PC-3 (cell line): ENCODE data around the gene STPG3. TPM values are rescaled to one million over a fixed set of nuclear protein-coding genes. Genes with fewer than 3 reads are reported as not detected.
A peak's percentile ranks its signal among the peaks of the same experiment; 100 is the strongest.

ENCODE experiments used
- ATAC-seq: fragments of 200-7000 bp; cut with Tn5 transposase; 2 replicates; pipeline ENCODE4 v1.9.1; 2020; ENCODE audit warnings: mild to moderate bottlenecking, moderate library complexity
- BruUV-seq: library from RNA; stranded (reverse); fragments of 400-500 nt; replicated peaks from 2 replicates; lab custom pipeline; 2021; lab: Mats Ljungman, UMichigan
- CTCF ChIA-PET: fragments of 300-600 bp; sonication (Branson Sonifier 250); formaldehyde crosslinking; loops from one replicate; lab custom pipeline; 2022; ENCODE audit warnings: antibody characterized with exemption; lab: Charles Lee
- POLR2A ChIA-PET: fragments of 300-600 bp; sonication (Branson Sonifier 250); formaldehyde crosslinking; loops from one replicate; lab custom pipeline; 2022; ENCODE audit warnings: antibody characterized with exemption; ENCODE audit not compliant: unreplicated experiment; lab: Charles Lee
- DNase-seq: peaks from one replicate; pipeline ENCODE4 v3.0.0-alpha.2; 2015
- H2AFZ ChIP-seq: fragments of 300-600 bp; sonication (generic); 2 replicates; pipeline ENCODE4 v1.6.0; 2016; ENCODE audit warnings: antibody characterized with exemption, low read length
- H3F3A ChIP-seq: fragments of 300-600 bp; sonication (generic); one replicate; pipeline ENCODE4 v1.6.0; 2017; ENCODE audit warnings: antibody characterized with exemption, low read length, control low read depth, mild to moderate bottlenecking; ENCODE audit not compliant: unreplicated experiment
- H3K27ac ChIP-seq: fragments of 300-600 bp; sonication (generic); 2 replicates; pipeline ENCODE4 v1.5.1; 2016; ENCODE audit warnings: mild to moderate bottlenecking, low read length
- H3K27me3 ChIP-seq: fragments of 300-600 bp; sonication (generic); 2 replicates; pipeline ENCODE4 v1.6.1; 2016; ENCODE audit warnings: low read length, mixed read lengths
- H3K36me3 ChIP-seq: fragments of 300-600 bp; sonication (generic); 2 replicates; pipeline ENCODE4 v1.6.1; 2016; ENCODE audit warnings: low read depth, mixed run types, low read length, mixed read lengths
- H3K4me1 ChIP-seq: fragments of 300-600 bp; sonication (generic); 2 replicates; pipeline ENCODE4 v1.5.1; 2016; ENCODE audit warnings: low read length; ENCODE audit not compliant: insufficient read depth
- H3K4me2 ChIP-seq: fragments of 300-600 bp; sonication (generic); 2 replicates; pipeline ENCODE4 v1.6.0; 2016; ENCODE audit warnings: low read length
- H3K4me3 ChIP-seq: fragments of 300-600 bp; sonication (generic); 2 replicates; pipeline ENCODE4 v1.5.1; 2016; ENCODE audit warnings: mild to moderate bottlenecking, low read length, mixed read lengths
- H3K79me2 ChIP-seq: fragments of 300-600 bp; sonication (generic); 2 replicates; pipeline ENCODE4 v1.6.1; 2017; ENCODE audit warnings: low read length, mixed read lengths
- H3K9ac ChIP-seq: fragments of 300-600 bp; sonication (generic); 2 replicates; pipeline ENCODE4 v1.6.0; 2016; ENCODE audit warnings: mild to moderate bottlenecking, low read length
- H3K9me2 ChIP-seq: fragments of 300-600 bp; sonication (generic); replicated peaks from 2 replicates; pipeline ENCODE4 v1.6.1; 2016; ENCODE audit warnings: mixed run types, low read length, mixed read lengths
- H3K9me3 ChIP-seq: fragments of 300-600 bp; sonication (generic); 2 replicates; pipeline ENCODE4 v1.6.1; 2016; ENCODE audit warnings: low read length, mixed read lengths
- H4K20me1 ChIP-seq: fragments of 300-600 bp; sonication (generic); 2 replicates; pipeline ENCODE4 v1.6.1; 2016; ENCODE audit warnings: low read length, mixed read lengths
- EZH2 ChIP-seq: fragments of 300-600 bp; sonication (generic); IDR thresholded peaks from one replicate; pipeline ENCODE4 v1.6.1; 2017; ENCODE audit warnings: antibody characterized with exemption, mild to moderate bottlenecking, low read length; ENCODE audit not compliant: unreplicated experiment
- EZH2phosphoT487 ChIP-seq: fragments of 300-600 bp; sonication (generic); IDR thresholded peaks from 2 replicates; pipeline ENCODE4 v1.6.1; 2018; ENCODE audit warnings: mild to moderate bottlenecking, antibody characterized with exemption, low read length, borderline replicate concordance
- intact Hi-C: fragments of 100-400 bp; cut with micrococcal nuclease; formaldehyde crosslinking; loops from 2 replicates; pipeline ENCODE4 v1.9.0; 2023
- total RNA-seq: library from RNA; depleted of rRNA; stranded (reverse); fragments of >200 nt; gene quantifications from 2 replicates; pipeline ENCODE4 v1.2.3, GENCODE V29; 2014
- TF ChIP-seq, protein P1 (sequence below): fragments of 300-600 bp; sonication (generic); conservative IDR thresholded peaks from 2 replicates; pipeline ENCODE4 v1.5.1; 2017; ENCODE audit warnings: antibody characterized with exemption, low read depth, mild to moderate bottlenecking, low read length

Gene STPG3
- total RNA-seq, 1 experiment from 2014 or later, result not detected

DNA sequence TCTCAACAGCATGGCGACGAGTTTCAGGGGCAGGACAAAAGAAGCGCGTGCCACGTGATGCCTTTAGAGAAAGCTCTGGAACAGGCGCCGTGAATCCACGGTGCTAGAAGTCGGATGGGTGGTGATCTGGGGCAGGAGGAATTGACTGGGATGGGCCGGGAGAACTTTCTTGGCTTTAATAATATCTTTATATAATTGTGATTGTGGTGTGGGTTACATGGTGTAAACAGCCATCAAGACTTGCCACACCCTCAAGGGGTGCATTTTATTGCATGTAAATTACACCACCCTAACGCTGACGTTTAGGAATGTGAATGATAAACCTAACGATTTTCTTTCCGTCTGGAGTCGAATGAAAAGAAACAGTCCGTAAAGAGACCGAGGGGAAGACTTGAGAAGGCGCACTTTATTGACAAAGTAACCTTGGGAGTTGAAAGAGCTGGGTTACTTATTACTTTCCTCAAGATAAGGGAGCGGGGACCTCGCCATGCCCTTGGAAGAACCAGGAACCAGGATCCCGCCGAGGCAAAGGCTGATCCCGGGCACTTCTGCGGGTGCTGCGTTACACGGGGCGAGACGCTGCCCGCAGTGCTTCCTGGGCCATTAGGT, 42.5 kb downstream of the STPG3 start:
- POLR2A ChIA-PET, result interaction anchor here (0.6 kb wide), 1 partner anchor 50 kb away, joined by 3 read pairs; no protein-coding TSS in a partner anchor
- peak overlapping the region; percentile 89 for H2AFZ ChIP-seq
- H3K4me1 ChIP-seq, result peaks cover 7% of the 10 kb centered on the region; the same call in 1 of the 2 replicates
- ATAC-seq (peak; percentile 34), DNase-seq (peak; percentile 5)
- H3K4me3 ChIP-seq, result peak overlapping the region; percentile 55
- no peaks in the 10 kb centered on the region for H3F3A ChIP-seq
- no peaks in the 10 kb centered on the region for H3K36me3 ChIP-seq
- no peak overlapping the region for H3K27ac ChIP-seq
- CTCF ChIA-PET, result interaction anchor here (0.6 kb wide), 3 partner anchors 23 to 164 kb away, joined by 3 to 4 read pairs (median 3); partner anchors contain the start of genes EXD3 and NOXA1
- H3K4me2 ChIP-seq, result peak overlapping the region; percentile 77
- BruUV-seq, result TSS peak; percentile 37
- H3K9me2 ChIP-seq, result no peaks in the 10 kb centered on the region
- H4K20me1 ChIP-seq, result no peaks in the 10 kb centered on the region
- no peak overlapping the region; the same call in 1 of the 2 replicates for H3K9ac ChIP-seq
- no peaks in the 10 kb centered on the region for H3K27me3 ChIP-seq
- H3K9me3 ChIP-seq, result no peaks in the 10 kb centered on the region
- TF ChIP-seq, protein P1, sequence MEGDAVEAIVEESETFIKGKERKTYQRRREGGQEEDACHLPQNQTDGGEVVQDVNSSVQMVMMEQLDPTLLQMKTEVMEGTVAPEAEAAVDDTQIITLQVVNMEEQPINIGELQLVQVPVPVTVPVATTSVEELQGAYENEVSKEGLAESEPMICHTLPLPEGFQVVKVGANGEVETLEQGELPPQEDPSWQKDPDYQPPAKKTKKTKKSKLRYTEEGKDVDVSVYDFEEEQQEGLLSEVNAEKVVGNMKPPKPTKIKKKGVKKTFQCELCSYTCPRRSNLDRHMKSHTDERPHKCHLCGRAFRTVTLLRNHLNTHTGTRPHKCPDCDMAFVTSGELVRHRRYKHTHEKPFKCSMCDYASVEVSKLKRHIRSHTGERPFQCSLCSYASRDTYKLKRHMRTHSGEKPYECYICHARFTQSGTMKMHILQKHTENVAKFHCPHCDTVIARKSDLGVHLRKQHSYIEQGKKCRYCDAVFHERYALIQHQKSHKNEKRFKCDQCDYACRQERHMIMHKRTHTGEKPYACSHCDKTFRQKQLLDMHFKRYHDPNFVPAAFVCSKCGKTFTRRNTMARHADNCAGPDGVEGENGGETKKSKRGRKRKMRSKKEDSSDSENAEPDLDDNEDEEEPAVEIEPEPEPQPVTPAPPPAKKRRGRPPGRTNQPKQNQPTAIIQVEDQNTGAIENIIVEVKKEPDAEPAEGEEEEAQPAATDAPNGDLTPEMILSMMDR, result no peak
- TF ChIP-seq EZH2phosphoT487, result no peak
- no peak for TF ChIP-seq EZH2
- intact Hi-C loops, result no loop called here
- H3K79me2 ChIP-seq, result no peaks in the 10 kb centered on the region

DNA sequence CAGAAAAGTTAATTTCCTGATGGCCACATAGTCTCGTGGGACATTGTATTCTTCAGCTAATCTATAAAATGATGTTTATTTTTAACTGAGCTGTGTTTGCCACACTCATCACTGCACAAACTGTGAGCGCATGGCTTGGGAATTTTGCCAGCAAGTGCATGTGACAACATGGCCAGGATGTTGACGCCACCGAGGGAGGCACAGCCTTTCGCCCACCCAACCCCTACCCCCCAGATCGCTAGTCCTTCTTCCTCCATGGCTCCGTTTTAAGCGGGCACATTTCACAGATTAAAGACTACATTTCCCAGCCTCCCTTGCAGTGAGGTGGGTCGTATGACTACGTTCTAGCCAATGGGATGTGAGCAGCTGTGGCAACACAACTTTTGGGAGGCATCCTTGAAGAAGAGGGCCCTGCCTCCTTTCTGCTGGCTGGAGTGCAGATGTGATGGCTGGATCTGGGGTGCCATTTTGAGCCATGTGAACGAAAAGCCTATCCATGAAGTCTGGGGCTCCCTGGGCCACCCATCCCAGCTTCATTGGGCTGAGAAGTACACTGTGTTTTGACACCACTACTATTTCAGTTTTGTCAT, 43.1 kb downstream of the STPG3 start:
- Histone ChIP-seq H3K27ac (no peak overlapping the region), H3K9ac (no peak overlapping the region; the same call in 1 of the 2 replicates), H4K20me1 (0 out of 2 replicates have a peak, but pooled peaks cover 1% of the 10 kb centered on the region), H3K79me2 (no peaks in the 10 kb centered on the region), H3K4me2 (peak overlapping the region; percentile 77), H3K4me1 (peaks cover 7% of the 10 kb centered on the region; the same call in 1 of the 2 replicates), H3K9me3 (no peaks in the 10 kb centered on the region), H2AFZ (peak overlapping the region; percentile 89), H3K4me3 (peak overlapping the region; percentile 55), H3K9me2 (no peaks in the 10 kb centered on the region), H3K36me3 (no peaks in the 10 kb centered on the region), H3F3A (no peaks in the 10 kb centered on the region), H3K27me3 (no peaks in the 10 kb centered on the region)
- peak; percentile 74 for DNase-seq
- TF ChIP-seq EZH2, result no peak
- POLR2A ChIA-PET, result interaction anchor here (0.6 kb wide), 1 partner anchor 50 kb away, joined by 3 read pairs; no protein-coding TSS in a partner anchor
- ATAC-seq, result peak; percentile 75
- BruUV-seq, result TSS peak; percentile 96
- intact Hi-C loops, result no loop called here
- CTCF ChIA-PET, result interaction anchor here (0.6 kb wide), 2 partner anchors 22 to 129 kb away, joined by 3 to 4 read pairs; partner anchors contain the start of genes EXD3 and NOXA1

DNA sequence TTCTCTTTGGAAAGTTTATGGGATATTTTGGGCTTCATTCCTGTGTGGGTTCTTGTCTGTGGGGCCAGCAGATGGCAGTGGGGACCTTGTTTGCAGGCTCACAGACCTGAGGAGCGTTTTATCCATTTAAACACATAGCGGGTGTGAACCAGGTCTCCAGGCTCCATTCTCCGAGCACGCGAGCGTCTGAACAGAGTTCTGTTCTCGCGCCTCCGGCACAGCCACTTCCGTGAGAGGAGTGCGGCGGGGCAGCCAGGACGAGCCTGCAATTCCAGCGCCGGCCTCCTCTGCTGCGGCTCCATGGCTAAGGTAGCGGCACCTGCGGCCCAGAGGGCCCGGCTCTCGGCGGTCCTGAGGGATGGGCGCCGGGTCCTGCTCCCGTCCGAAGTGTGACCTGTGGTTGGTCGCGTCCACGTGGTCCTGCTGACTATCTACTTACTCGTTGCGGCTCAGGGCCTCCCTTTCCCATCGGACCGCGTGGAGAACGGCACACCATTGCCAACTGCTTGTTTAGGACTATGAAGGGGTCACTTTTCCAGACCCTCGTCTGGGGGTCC, 43.7 kb downstream of the STPG3 start:
- no peaks in the 10 kb centered on the region for H3K36me3 ChIP-seq
- H3K9ac ChIP-seq, result no peak overlapping the region
- no peak overlapping the region for H3K4me3 ChIP-seq
- peaks cover 7% of the 10 kb centered on the region; the same call in 1 of the 2 replicates for H3K4me1 ChIP-seq
- TF ChIP-seq, protein P1, result peak; percentile 42
- TF ChIP-seq EZH2phosphoT487 (no peak), EZH2 (no peak)
- DNase-seq (peak; percentile 8), ATAC-seq (no peak; the same call in 1 of the 2 replicates)
- no TSS peak for BruUV-seq
- no peaks in the 10 kb centered on the region for H3F3A ChIP-seq
- ChIA-PET CTCF (no interaction called here), POLR2A (no interaction called here)
- no peaks in the 10 kb centered on the region for H3K9me2 ChIP-seq
- H3K9me3 ChIP-seq, result no peaks in the 10 kb centered on the region
- intact Hi-C loops, result no loop called here
- peak overlapping the region; percentile 49; the same call in 1 of the 2 replicates for H3K4me2 ChIP-seq
- no peaks in the 10 kb centered on the region for H3K27me3 ChIP-seq
- H3K27ac ChIP-seq, result no peak overlapping the region
- H3K79me2 ChIP-seq, result peaks cover 2% of the 10 kb centered on the region
- peaks cover 5% of the 10 kb centered on the region for H4K20me1 ChIP-seq
- H2AFZ ChIP-seq, result peak overlapping the region; percentile 61; the same call in 1 of the 2 replicates
